Fibroblast of mammary gland (primary cell): ENCODE data around the gene HEATR9.

ENCODE experiments used
- DNase-seq: peaks from one replicate; pipeline ENCODE4 v3.0.0-alpha.2; 2010; ENCODE audit warnings: low read depth
- H3K4me3 ChIP-seq: 2 replicates; pipeline ENCODE4 v1.5.1; 2011; ENCODE audit warnings: low read depth, mild to moderate bottlenecking, low read length, moderate library complexity; ENCODE audit not compliant: control insufficient read depth
- CTCF ChIP-seq: conservative IDR thresholded peaks from 2 replicates; pipeline ENCODE4 v1.5.1; 2011; ENCODE audit warnings: low read depth, low read length, inconsistent platforms; ENCODE audit not compliant: control insufficient read depth, insufficient read depth

Gene HEATR9

GRCh38 chr17:35868737-35869136, at the start of gene HEATR9:
TSS of gene HEATR9 (minus strand) at chr17:35868891. CDS start at chr17:35868742, 149 bp downstream.
- H3K4me3 ChIP-seq: no peak within 1 kb of the TSS
- TF ChIP-seq CTCF: no peak
- no peak for DNase-seq

- no peak for DNase-seq
- no peak for TF ChIP-seq CTCF
- H3K4me3 ChIP-seq: no peak overlapping the region
These were observed 49.0 kb upstream of the HEATR9 start for GRCh38 chr17:35917519-35918213.

GRCh38 chr17:35915153-35915964, 46.7 kb upstream of the HEATR9 start:
- H3K4me3 ChIP-seq: no peak overlapping the region
- TF ChIP-seq CTCF: no peak
- no peak for DNase-seq

- TF ChIP-seq CTCF: no peak
- H3K4me3 ChIP-seq: no peak overlapping the region
- DNase-seq: no peak
These were observed 45.7 kb upstream of the HEATR9 start for GRCh38 chr17:35914354-35914753.

- no peak for TF ChIP-seq CTCF
- no peak for DNase-seq
- no peak overlapping the region for H3K4me3 ChIP-seq
These were observed 44.9 kb upstream of the HEATR9 start for GRCh38 chr17:35913609-35914008.

- no peak for DNase-seq
- no peak for TF ChIP-seq CTCF
- H3K4me3 ChIP-seq: no peak overlapping the region
These were observed 44.3 kb upstream of the HEATR9 start for GRCh38 chr17:35912942-35913341.
